Epithelial cell of proximal tubule (primary cell): ENCODE results near the gene CPXM1. TPM values are rescaled to one million over a fixed set of nuclear protein-coding genes. Genes with fewer than 3 reads are reported as not detected.

Experiments
- DNase-seq: peaks from one replicate; pipeline ENCODE4 v3.0.0-alpha.2; 2011; ENCODE audit warnings: low read depth
- H3K4me3 ChIP-seq: 2 replicates; pipeline ENCODE4 v1.5.1; 2011; ENCODE audit warnings: low read depth, mild to moderate bottlenecking, low read length
- CTCF ChIP-seq: conservative IDR thresholded peaks from 2 replicates; pipeline ENCODE4 v1.5.1; 2012; ENCODE audit warnings: low read depth, mild to moderate bottlenecking, low read length
- total RNA-seq: library from RNA; depleted of rRNA; stranded (reverse); fragments of >200 nt; gene quantifications from 2 replicates; pipeline ENCODE4 v1.2.3, GENCODE V29; 2015

The CPXM1 gene
- total RNA-seq, 1 donor from 2014 or later = 38.1 TPM

- peak overlapping the region; percentile 31 for H3K4me3 ChIP-seq
Observed at GRCh38 chr20:2799688-2800520, 523 bp downstream of the CPXM1 start.

GRCh38 chr20:2799271-2799670, 1.2 kb downstream of the CPXM1 start:
- H3K4me3 ChIP-seq = no peak overlapping the region
- TF ChIP-seq CTCF = no peak

More at GRCh38 chr20:2799688-2800520, 523 bp downstream of the CPXM1 start:
- TF ChIP-seq CTCF = no peak
- no peak for DNase-seq

GRCh38 chr20:2798814-2799213, 1.6 kb downstream of the CPXM1 start:
- no peak overlapping the region for H3K4me3 ChIP-seq
- no peak for DNase-seq
- TF ChIP-seq CTCF = no peak

More at GRCh38 chr20:2799271-2799670, 1.2 kb downstream of the CPXM1 start:
- no peak for DNase-seq

GRCh38 chr20:2798095-2798805, 2.2 kb downstream of the CPXM1 start:
- TF ChIP-seq CTCF = no peak
- no peak overlapping the region for H3K4me3 ChIP-seq
- no peak for DNase-seq

GRCh38 chr20:2797136-2797983, 3.1 kb downstream of the CPXM1 start:
- no peak for DNase-seq
- H3K4me3 ChIP-seq = no peak overlapping the region
- TF ChIP-seq CTCF = no peak

GRCh38 chr20:2796011-2796660, 4.3 kb downstream of the CPXM1 start:
- no peak for TF ChIP-seq CTCF
- DNase-seq = no peak
- H3K4me3 ChIP-seq = no peak overlapping the region
